DND-41 (cell line): ENCODE results near the gene CTSE.

Source experiments
- ATAC-seq: fragments of 200-7000 bp; cut with Tn5 transposase; 3 replicates; pipeline ENCODE4 v1.9.1; 2021; ENCODE audit warnings: low read depth; ENCODE audit not compliant: insufficient read depth
- DNase-seq: peaks from one replicate; pipeline ENCODE4 v3.0.0-alpha.2; 2020
- H2AFZ ChIP-seq: 2 replicates; pipeline ENCODE4 v1.6.0; 2012; ENCODE audit warnings: low read depth, low read length
- H3K27ac ChIP-seq: 2 replicates; pipeline ENCODE4 v1.5.1; 2012; ENCODE audit warnings: low read length, inconsistent platforms
- H3K27me3 ChIP-seq: fragments of 200-600 bp; sonication (generic); 2 replicates; pipeline ENCODE4 v1.6.0; 2012; ENCODE audit warnings: low read length, mild to moderate bottlenecking, inconsistent platforms; ENCODE audit not compliant: insufficient read depth, poor library complexity
- H3K36me3 ChIP-seq: 2 replicates; pipeline ENCODE4 v1.5.1; 2012; ENCODE audit warnings: low read length, inconsistent platforms; ENCODE audit not compliant: insufficient read depth
- H3K4me1 ChIP-seq: 2 replicates; pipeline ENCODE4 v1.5.1; 2012; ENCODE audit warnings: mild to moderate bottlenecking, low read length; ENCODE audit not compliant: insufficient read depth
- H3K4me2 ChIP-seq: 2 replicates; pipeline ENCODE4 v1.6.0; 2012; ENCODE audit warnings: mild to moderate bottlenecking, moderate library complexity, low read length, inconsistent platforms; ENCODE audit not compliant: insufficient read depth
- H3K4me3 ChIP-seq, 2 experiments: fragments of 200-600 bp in 1 of 2; shearing (Covaris generic) in 1 of 2; 2 replicates each; pipeline ENCODE4 v1.5.1; 2012 to 2016; ENCODE audit warnings: inconsistent platforms in 2 of 2, low read length in 2 of 2, mild to moderate bottlenecking in 2 of 2, low read depth in 1 of 2, moderate library complexity in 1 of 2
- H3K79me2 ChIP-seq: 2 replicates; pipeline ENCODE4 v1.6.0; 2012; ENCODE audit warnings: low read length, inconsistent platforms; ENCODE audit not compliant: insufficient read depth
- H3K9ac ChIP-seq: 2 replicates; pipeline ENCODE4 v1.6.0; 2012; ENCODE audit warnings: low read depth, mild to moderate bottlenecking, inconsistent platforms, low read length, moderate library complexity
- H3K9me3 ChIP-seq: 2 replicates; pipeline ENCODE4 v1.5.1; 2012; ENCODE audit warnings: low read length, moderate library complexity, mild to moderate bottlenecking, inconsistent platforms; ENCODE audit not compliant: insufficient read depth, severe bottlenecking
- H4K20me1 ChIP-seq: 2 replicates; pipeline ENCODE4 v1.6.0; 2012; ENCODE audit warnings: low read length; ENCODE audit not compliant: insufficient read depth
- CTCF ChIP-seq: IDR thresholded peaks from 2 replicates; pipeline ENCODE4 v1.5.1; 2012; ENCODE audit warnings: borderline replicate concordance, low read length, moderate library complexity, mild to moderate bottlenecking; ENCODE audit not compliant: poor library complexity, severe bottlenecking; ENCODE audit errors: extremely low read depth
- EZH2 ChIP-seq: IDR thresholded peaks from 3 replicates; pipeline ENCODE4 v1.6.1; 2012; ENCODE audit warnings: borderline replicate concordance, low read depth, mild to moderate bottlenecking, moderate library complexity, low read length, inconsistent platforms; ENCODE audit not compliant: severe bottlenecking

CTSE gene

GRCh38 chr1:206003854-206004800 lies 19.6 kb downstream of the CTSE start:
- Histone ChIP-seq H3K27ac (no peak overlapping the region), H4K20me1 (no peaks in the 10 kb centered on the region), H3K4me2 (no peak overlapping the region), H3K4me3 (no peak overlapping the region), H3K9me3 (no peaks in the 10 kb centered on the region), H3K4me1 (no peaks in the 10 kb centered on the region), H3K36me3 (no peaks in the 10 kb centered on the region), H3K79me2 (no peaks in the 10 kb centered on the region), H3K9ac (no peak overlapping the region), H2AFZ (no peak overlapping the region), H3K27me3 (no peaks in the 10 kb centered on the region)
- no peak for TF ChIP-seq EZH2
- no peak for TF ChIP-seq CTCF
- DNase-seq: no peak
- ATAC-seq: no peak

DNA sequence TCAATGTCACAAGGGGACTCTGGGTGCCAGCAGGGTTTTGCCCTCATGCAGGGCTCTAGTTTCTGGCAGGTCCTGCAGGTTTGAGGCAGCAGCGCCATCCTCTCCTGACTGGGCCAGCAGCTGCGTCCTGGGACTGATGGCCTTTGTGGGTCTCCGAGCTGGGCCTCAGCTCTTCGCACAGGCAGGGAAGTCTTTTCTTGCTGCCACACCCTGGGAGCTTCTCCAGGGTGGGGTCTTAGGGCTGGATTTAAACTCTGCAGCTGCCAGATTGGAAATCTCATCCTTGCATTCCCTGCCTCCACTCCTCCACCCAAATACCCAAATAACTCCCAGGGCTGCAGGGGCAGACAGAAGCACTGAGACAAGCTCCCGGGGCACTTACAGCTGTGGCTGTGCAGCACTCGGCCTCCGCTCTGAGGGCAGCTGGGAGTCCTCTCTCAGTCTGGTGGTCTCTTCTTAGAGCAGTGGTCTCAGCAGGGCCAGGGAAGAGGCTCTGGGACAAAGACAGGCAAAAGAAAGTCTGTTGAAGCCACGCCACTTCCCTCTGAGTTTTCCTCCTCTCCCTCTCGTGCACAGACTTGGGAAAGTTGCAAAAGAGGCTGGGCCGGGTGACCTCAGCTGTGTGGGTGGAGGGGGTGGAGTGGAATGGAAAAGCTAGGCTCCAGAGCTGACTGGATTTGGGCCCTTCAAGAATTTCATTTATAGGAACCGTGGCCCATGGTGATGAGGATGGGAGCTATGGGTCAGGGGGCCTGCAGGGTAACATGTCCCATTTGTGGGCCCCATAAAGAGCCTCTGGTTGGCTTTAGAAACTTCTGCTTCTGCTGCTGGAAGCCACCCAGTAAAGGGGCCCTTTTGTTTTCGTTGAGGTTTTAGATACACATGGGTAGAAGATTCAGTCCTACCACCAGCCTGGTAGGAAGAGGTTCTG lies 20.6 kb downstream of the CTSE start, which contains the start of gene RAB7B:
TSS of gene RAB7B (minus strand) at position 525 of the 931 bp plus-strand sequence. CDS start 9,260 bp downstream, outside the sequence.
- H2AFZ ChIP-seq: no peak within 1 kb of the TSS
- peaks cover 2% of the 10 kb centered on the region for H3K27me3 ChIP-seq
- no peaks in the 10 kb centered on the region for H4K20me1 ChIP-seq
- no peaks in the 10 kb centered on the region for H3K4me1 ChIP-seq
- DNase-seq (no peak), ATAC-seq (peak; percentile 39; the same call in 1 of the 3 replicates)
- H3K79me2 ChIP-seq: no peaks in the 10 kb centered on the region
- TF ChIP-seq CTCF (no peak), EZH2 (no peak)
- no peaks in the 10 kb centered on the region for H3K9me3 ChIP-seq
- no peaks in the 10 kb centered on the region for H3K36me3 ChIP-seq
- no peak within 1 kb of the TSS for H3K4me3 ChIP-seq
- H3K4me2 ChIP-seq: no peak within 1 kb of the TSS
- H3K9ac ChIP-seq: no peak within 1 kb of the TSS
- H3K27ac ChIP-seq: no peak within 1 kb of the TSS

DNA sequence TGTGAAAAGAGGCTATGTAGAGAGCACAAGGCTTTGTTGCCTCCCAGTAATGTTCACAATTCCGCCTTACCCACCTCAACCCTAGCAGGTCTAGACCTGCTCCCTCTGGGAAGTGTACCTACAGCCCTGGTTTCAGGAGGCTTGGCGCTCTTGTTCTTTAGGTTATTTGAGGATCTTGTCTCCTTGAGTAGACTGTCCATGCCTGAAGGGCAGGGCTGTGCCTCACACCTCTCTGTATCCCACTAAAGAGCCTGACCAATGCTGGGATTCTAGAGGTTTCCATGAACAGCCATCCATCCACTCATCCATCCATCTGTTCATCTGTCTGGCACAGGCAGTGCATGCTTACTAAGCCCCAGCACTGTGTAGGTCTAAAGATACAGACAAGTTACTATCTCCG lies 21.5 kb downstream of the CTSE start:
- H3K4me1 ChIP-seq: no peaks in the 10 kb centered on the region
- peaks cover 4% of the 10 kb centered on the region for H3K27me3 ChIP-seq
- H3K79me2 ChIP-seq: no peaks in the 10 kb centered on the region
- H3K9me3 ChIP-seq: no peaks in the 10 kb centered on the region
- H3K27ac ChIP-seq: no peak overlapping the region
- TF ChIP-seq EZH2: no peak
- TF ChIP-seq CTCF: no peak
- H4K20me1 ChIP-seq: no peaks in the 10 kb centered on the region
- no peak overlapping the region for H3K4me3 ChIP-seq
- no peak overlapping the region for H3K4me2 ChIP-seq
- no peaks in the 10 kb centered on the region for H3K36me3 ChIP-seq
- ATAC-seq: no peak
- no peak for DNase-seq
- no peak overlapping the region for H3K9ac ChIP-seq
- no peak overlapping the region for H2AFZ ChIP-seq
